ENCODE data around the gene ARHGAP24.

ARHGAP24 gene

GRCh38 chr4:85591406-85592098 is 116.6 kb downstream of the ARHGAP24 start:
- no peak for DNase-seq

DNA sequence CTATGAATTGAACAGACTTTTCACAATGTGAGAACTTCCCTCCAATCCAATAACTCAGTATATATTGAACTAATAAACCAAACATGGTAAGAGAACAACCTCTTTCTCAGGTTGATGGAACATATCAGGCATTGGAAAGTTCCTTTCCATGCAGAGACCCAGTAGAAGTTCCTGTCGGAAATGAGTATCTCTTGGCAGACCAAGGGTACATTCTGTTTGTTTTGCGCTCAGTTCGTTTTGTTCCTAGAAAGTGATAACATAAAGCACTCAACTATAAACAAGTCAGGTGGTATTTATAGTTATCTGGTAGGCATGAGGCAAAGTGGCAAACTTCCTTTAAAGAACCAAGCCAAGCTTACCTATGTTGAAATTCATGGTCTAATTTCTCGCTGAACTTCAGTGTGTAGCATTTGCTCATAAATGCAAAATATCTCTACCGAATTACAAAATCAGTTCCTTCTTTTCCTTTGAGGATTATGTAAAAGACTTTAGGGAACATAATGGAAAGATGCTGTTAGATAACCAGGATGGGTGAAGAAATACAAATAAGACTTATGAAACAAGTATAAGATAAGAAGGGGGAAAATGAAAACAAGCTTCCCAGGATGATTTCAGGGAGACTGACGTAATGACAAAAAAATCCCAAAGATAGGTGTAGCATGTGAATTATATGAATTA is 120.3 kb downstream of the ARHGAP24 start:
- DNase-seq: no peak

DNA sequence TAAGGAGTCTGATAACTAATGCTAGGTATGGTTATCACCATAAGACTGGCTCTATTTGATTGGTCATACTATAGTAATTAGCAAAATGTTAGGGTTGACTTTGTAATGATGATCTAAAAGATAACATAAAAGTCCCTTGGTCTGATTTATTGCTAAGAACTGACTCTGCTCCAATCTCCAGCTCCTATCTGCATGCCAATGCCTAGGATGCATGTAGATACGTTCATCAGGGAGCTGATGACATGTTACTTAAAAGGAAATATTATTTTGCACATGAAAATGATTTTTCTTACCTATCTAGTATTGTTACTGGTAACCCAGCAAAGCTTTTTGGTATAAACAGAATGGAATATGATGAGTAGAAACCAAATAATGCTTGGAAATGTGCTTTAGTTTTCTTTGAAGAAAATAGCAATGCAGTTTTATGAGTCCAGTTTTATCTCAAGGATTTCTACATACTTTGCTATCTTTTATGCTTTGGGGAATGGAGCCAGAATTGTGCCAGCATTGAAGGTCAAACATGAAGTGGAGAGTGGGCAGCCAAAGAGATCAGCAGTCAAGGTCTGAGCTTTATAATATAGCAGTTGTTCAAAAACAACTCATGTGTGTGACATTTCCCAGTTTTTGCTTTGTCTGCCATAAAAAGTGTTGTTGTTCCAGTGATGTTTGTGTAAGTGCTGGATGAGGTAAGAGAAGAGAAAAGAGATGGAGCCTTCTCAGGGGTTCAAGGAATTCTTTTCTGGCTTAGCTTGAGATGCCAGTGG is 121.0 kb downstream of the ARHGAP24 start:
- DNase-seq: no peak

- DNase-seq: no peak
Observed at GRCh38 chr4:85598936-85599335, 124.0 kb downstream of the ARHGAP24 start.

- DNase-seq: no peak
Observed at GRCh38 chr4:85600501-85600900, 125.6 kb downstream of the ARHGAP24 start.

GRCh38 chr4:85603437-85604336 is 128.7 kb downstream of the ARHGAP24 start:
- no peak for DNase-seq

GRCh38 chr4:85606505-85606904 is 131.6 kb downstream of the ARHGAP24 start:
- DNase-seq: no peak

- no peak for DNase-seq
Observed at GRCh38 chr4:85607624-85608023, 132.7 kb downstream of the ARHGAP24 start.

GRCh38 chr4:85610450-85610849 is 135.5 kb downstream of the ARHGAP24 start:
- DNase-seq: no peak

DNA sequence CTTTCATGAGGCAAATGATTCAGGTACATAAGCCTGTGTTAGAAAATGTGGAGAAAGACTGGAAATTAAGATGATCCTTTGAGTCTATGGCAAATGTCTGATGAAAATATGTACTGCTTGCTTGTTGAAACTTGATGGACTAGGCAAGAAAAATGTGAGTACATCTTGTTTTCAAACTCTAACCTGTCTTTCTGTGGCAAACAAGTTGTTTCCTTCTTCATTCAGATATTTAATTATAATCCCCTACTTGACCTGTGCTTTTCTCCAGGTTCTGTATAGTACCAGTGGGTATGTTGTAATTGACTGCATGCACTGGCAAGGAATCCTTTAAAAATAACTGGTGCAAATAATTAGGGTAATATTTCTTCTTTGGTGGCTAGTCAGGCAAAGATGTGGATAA is 136.7 kb downstream of the ARHGAP24 start:
- DNase-seq: no peak

- DNase-seq: no peak
Observed at GRCh38 chr4:85613901-85614300, 139.0 kb downstream of the ARHGAP24 start.

- no peak for DNase-seq
Observed at GRCh38 chr4:85615952-85616351, 141.0 kb downstream of the ARHGAP24 start.

DNA sequence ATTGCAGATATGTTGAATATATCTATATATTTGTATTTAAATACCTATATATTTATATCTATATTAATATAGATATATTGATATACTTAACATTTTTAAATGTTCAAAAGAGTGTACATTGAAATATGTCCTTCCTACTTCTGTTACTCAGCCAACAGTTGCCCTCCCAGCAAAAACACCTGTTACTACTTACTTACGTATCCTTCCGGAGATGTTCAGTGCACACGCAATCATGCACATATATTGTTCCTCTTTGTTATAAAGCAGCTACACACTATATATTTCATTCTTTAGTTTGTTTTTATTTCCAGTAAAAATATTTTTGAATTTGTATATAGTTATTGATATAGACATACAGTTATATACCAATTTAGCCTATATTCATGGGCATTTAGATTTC is 142.3 kb downstream of the ARHGAP24 start:
- DNase-seq: no peak

DNA sequence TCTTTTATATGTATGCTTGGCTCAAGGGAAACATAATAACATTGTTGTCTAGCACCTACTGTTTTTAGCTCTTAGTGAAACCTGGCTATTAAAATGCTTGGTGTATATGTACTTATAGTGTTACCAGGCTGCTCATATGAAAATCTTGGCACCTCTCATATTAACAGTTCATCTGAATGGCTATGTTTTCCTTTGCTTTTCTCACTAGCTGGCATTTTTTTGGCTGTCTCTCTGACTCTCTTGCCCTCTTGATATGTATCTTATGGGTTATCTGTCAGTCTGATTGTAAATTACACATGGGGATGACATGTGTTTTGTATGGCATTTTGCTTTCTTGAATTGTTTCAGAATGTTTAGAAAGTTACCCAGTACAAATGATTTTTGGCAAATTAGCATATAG is 158.0 kb downstream of the ARHGAP24 start:
- no peak for DNase-seq

DNA sequence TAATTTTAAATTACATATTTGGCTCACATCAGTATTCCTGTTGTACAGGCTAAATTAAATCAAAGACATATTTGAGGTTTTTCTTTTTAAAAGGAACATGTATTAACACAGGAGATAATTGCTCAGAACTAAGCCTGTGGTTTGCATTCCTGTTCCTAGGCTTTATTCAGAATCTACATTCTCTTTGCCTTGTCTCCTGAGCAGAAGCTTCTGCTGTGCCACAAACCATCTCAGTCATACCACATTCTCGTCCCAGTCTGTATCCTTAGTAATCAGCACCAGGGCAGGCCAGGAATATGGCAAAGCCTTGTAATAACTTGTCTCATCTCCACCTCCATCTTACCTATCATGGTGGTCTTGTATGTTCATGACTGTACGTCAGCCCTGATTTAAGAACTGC is 162.8 kb downstream of the ARHGAP24 start:
- DNase-seq: no peak

DNA sequence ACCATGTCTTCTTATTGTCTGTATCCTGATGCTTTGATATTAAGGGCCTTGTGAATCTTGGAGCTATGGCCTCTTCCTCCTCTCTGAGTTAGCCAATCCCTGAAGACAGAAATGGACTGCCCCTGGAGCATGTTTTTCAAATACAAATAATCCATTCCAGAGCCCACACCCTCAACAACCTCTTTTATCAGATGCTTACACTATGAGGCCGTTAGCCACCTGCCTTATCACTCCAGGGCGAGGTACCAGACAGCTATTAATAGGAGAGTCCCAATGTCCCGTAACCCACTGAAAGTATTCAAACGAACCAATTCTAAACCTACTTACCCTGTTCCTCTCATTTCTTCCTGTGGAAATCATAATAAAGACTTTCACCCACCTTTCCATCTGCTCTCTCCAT is 165.0 kb downstream of the ARHGAP24 start:
- DNase-seq: no peak

GRCh38 chr4:85642356-85643100 is 167.6 kb downstream of the ARHGAP24 start:
- no peak for DNase-seq

DNA sequence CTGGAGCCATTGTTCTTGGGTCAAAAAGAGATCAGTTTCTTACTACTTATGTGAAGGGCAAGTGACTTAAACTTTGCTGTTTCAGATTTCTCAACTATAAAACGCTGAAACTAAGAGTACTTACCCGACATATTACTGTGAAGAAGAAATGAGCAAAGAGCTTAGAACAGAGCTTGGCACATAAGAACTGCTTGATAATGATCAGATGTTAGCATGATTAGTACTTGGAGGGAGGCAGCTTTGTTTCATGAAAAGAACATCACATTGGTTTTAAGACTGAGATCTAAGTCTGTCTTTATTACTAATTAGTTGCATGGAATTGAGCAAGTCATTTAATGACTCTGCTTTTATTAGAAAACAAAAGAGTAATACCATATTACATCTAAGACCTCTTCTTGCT is 169.1 kb downstream of the ARHGAP24 start:
- no peak for DNase-seq

GRCh38 chr4:85650908-85651307 is 176.0 kb downstream of the ARHGAP24 start:
- no peak for DNase-seq

DNA sequence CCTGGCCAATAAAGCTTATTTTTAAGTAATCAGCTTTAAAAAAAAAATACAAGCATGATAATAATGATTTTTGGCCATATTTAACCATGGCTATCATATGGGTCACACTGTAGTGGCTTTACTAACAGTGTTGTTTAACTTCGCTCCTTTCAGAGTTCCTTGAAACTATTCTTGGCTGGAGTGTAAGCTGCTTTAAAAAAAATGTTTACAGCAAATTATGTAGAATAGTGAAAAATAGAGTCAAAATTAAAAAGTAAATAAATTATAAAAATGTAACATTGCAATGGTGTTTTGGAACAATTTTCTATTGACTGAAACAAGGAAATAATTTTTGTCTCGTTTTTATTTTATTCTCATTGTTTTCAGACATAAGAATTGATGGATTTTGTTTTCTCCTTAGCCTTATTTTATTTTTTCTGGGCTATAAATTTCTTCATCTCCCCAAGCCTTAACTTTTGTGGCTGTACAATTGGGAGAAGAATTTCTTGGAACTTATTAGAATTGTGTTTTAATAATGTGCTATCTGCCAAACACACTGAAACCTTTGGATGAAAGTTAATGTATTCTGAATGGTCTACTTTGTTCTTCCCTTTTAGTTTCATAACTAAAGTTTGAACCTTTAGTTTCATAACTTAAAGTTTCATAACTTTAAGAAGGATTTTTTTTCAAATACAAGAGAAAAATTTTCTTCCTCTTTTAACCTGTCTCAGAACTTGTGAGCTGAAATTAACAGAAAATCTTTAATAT is 182.0 kb downstream of the ARHGAP24 start:
- DNase-seq: no peak

GRCh38 chr4:85658766-85659439 is 184.0 kb downstream of the ARHGAP24 start:
- no peak for DNase-seq
